OCI-LY3 (cell line): Measurements from ENCODE around the gene PLAAT1.

Source experiments
- EZH2phosphoT487 ChIP-seq: fragments of 200-600 bp; shearing (Covaris generic); IDR thresholded peaks from 2 replicates; pipeline ENCODE4 v1.6.1; 2018; ENCODE audit warnings: antibody characterized with exemption, mixed run types, low read depth
- TF ChIP-seq, protein P1 (sequence below): fragments of 200-600, 300-600 bp; sonication (generic); IDR thresholded peaks from 2 replicates; pipeline ENCODE4 v1.5.1; 2014; ENCODE audit warnings: antibody characterized with exemption, low read length, low read depth

DNA sequence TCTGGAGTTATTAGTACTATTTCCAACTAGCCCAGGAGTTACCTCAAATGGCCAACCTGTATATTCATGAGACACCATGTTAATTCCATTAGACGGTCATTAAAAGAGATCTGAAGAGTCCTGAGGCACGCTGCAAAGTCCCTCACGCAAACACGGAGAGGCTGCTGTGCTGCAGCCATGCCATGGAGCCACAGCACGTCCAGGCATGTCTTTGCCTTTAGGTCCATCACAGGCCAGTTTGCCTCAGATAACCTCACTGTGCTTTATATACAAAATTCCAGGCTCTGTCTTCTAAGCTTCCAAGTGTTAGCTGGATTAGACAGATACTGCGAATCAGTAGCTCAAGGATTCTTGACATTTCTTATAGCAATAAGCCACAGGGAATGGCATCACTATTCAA is 9.8 kb upstream of the PLAAT1 start:
- TF ChIP-seq, protein P1, sequence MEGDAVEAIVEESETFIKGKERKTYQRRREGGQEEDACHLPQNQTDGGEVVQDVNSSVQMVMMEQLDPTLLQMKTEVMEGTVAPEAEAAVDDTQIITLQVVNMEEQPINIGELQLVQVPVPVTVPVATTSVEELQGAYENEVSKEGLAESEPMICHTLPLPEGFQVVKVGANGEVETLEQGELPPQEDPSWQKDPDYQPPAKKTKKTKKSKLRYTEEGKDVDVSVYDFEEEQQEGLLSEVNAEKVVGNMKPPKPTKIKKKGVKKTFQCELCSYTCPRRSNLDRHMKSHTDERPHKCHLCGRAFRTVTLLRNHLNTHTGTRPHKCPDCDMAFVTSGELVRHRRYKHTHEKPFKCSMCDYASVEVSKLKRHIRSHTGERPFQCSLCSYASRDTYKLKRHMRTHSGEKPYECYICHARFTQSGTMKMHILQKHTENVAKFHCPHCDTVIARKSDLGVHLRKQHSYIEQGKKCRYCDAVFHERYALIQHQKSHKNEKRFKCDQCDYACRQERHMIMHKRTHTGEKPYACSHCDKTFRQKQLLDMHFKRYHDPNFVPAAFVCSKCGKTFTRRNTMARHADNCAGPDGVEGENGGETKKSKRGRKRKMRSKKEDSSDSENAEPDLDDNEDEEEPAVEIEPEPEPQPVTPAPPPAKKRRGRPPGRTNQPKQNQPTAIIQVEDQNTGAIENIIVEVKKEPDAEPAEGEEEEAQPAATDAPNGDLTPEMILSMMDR = no peak
- TF ChIP-seq EZH2phosphoT487 = no peak
